Measurements from ENCODE around the gene HK3.

Gene HK3

GRCh38 chr5:176922817-176923216 lies 23.7 kb upstream of the HK3 start:
- H3K9me3 ChIP-seq (ENCODE audit: insufficient read depth, low read length): no peaks in the 10 kb centered on the region
- H3K36me3 ChIP-seq (replicated peaks; ENCODE audit: low read depth, low read length): peaks cover 3% of the 10 kb centered on the region
- H2AFZ ChIP-seq (ENCODE audit: low read depth, low read length): no peak overlapping the region
- H4K20me1 ChIP-seq (ENCODE audit: insufficient read depth, low read length): 0 out of 2 replicates have a peak, but pooled peaks cover 5% of the 10 kb centered on the region
- no peak overlapping the region for H3K4me2 ChIP-seq (ENCODE audit: low read length)
- no peak overlapping the region for H3K4me3 ChIP-seq (ENCODE audit: low read length)
- TF ChIP-seq EZH2phosphoT487 (IDR thresholded peaks at IDR 0.05; ENCODE audit: low read depth) (no peak), CTCF (IDR thresholded peaks at IDR 0.05; ENCODE audit: low read depth, low read length) (no peak)
- H3K4me1 ChIP-seq (ENCODE audit: low read length): no peaks in the 10 kb centered on the region
- peaks cover 2% of the 10 kb centered on the region for H3K79me2 ChIP-seq (ENCODE audit: low read length)
- H3K9ac ChIP-seq (ENCODE audit: low read length): no peak overlapping the region
- no peak overlapping the region for H3K27ac ChIP-seq (ENCODE audit: low read length)
- H3K27me3 ChIP-seq (ENCODE audit: low read depth, low read length): no peaks in the 10 kb centered on the region

- H3K9ac ChIP-seq (ENCODE audit: low read length): no peak overlapping the region
- no peaks in the 10 kb centered on the region for H3K27me3 ChIP-seq (ENCODE audit: low read depth, low read length)
- peaks cover 2% of the 10 kb centered on the region for H3K79me2 ChIP-seq (ENCODE audit: low read length)
- H3K4me1 ChIP-seq (ENCODE audit: low read length): no peaks in the 10 kb centered on the region
- peaks cover 3% of the 10 kb centered on the region for H3K36me3 ChIP-seq (replicated peaks; ENCODE audit: low read depth, low read length)
- TF ChIP-seq CTCF (IDR thresholded peaks at IDR 0.05; ENCODE audit: low read depth, low read length): no peak
- TF ChIP-seq EZH2phosphoT487 (IDR thresholded peaks at IDR 0.05; ENCODE audit: low read depth): no peak
- no peak overlapping the region for H2AFZ ChIP-seq (ENCODE audit: low read depth, low read length)
- 0 out of 2 replicates have a peak, but pooled peaks cover 5% of the 10 kb centered on the region for H4K20me1 ChIP-seq (ENCODE audit: insufficient read depth, low read length)
- no peak overlapping the region for H3K4me2 ChIP-seq (ENCODE audit: low read length)
- H3K9me3 ChIP-seq (ENCODE audit: insufficient read depth, low read length): no peaks in the 10 kb centered on the region
- no peak overlapping the region for H3K27ac ChIP-seq (ENCODE audit: low read length)
- no peak overlapping the region for H3K4me3 ChIP-seq (ENCODE audit: low read length)
These were observed 22.6 kb upstream of the HK3 start for GRCh38 chr5:176921714-176922113.

- Histone ChIP-seq H3K4me3 (ENCODE audit: low read length) (no peak overlapping the region), H3K27ac (ENCODE audit: low read length) (no peak overlapping the region), H4K20me1 (ENCODE audit: insufficient read depth, low read length) (peaks cover 6% of the 10 kb centered on the region; the same call in 1 of the 2 replicates), H3K9ac (ENCODE audit: low read length) (no peak overlapping the region), H3K79me2 (ENCODE audit: low read length) (peaks cover 3% of the 10 kb centered on the region; the same call in 1 of the 2 replicates), H3K4me2 (ENCODE audit: low read length) (no peak overlapping the region), H3K9me3 (ENCODE audit: insufficient read depth, low read length) (no peaks in the 10 kb centered on the region), H3K4me1 (ENCODE audit: low read length) (no peaks in the 10 kb centered on the region), H3K27me3 (ENCODE audit: low read depth, low read length) (no peaks in the 10 kb centered on the region), H2AFZ (ENCODE audit: low read depth, low read length) (no peak overlapping the region), H3K36me3 (replicated peaks; ENCODE audit: low read depth, low read length) (peaks cover 6% of the 10 kb centered on the region)
- TF ChIP-seq CTCF (IDR thresholded peaks at IDR 0.05; ENCODE audit: low read depth, low read length) (no peak), EZH2phosphoT487 (IDR thresholded peaks at IDR 0.05; ENCODE audit: low read depth) (no peak)
These were observed 19.5 kb upstream of the HK3 start for GRCh38 chr5:176918613-176919012.

GRCh38 chr5:176916337-176916736 lies 17.2 kb upstream of the HK3 start:
- H3K9ac ChIP-seq (ENCODE audit: low read length): no peak overlapping the region
- peaks cover 13% of the 10 kb centered on the region for H3K36me3 ChIP-seq (replicated peaks; ENCODE audit: low read depth, low read length)
- no peak overlapping the region for H3K4me3 ChIP-seq (ENCODE audit: low read length)
- H3K27ac ChIP-seq (ENCODE audit: low read length): no peak overlapping the region
- no peaks in the 10 kb centered on the region for H3K27me3 ChIP-seq (ENCODE audit: low read depth, low read length)
- no peaks in the 10 kb centered on the region for H3K4me1 ChIP-seq (ENCODE audit: low read length)
- no peaks in the 10 kb centered on the region for H3K9me3 ChIP-seq (ENCODE audit: insufficient read depth, low read length)
- no peak overlapping the region for H2AFZ ChIP-seq (ENCODE audit: low read depth, low read length)
- peaks cover 11% of the 10 kb centered on the region; the same call in 1 of the 2 replicates for H4K20me1 ChIP-seq (ENCODE audit: insufficient read depth, low read length)
- no peak overlapping the region for H3K4me2 ChIP-seq (ENCODE audit: low read length)
- no peak for TF ChIP-seq CTCF (IDR thresholded peaks at IDR 0.05; ENCODE audit: low read depth, low read length)
- no peak for TF ChIP-seq EZH2phosphoT487 (IDR thresholded peaks at IDR 0.05; ENCODE audit: low read depth)
- peaks cover 9% of the 10 kb centered on the region; the same call in 1 of the 2 replicates for H3K79me2 ChIP-seq (ENCODE audit: low read length)

Measured in OCI-LY3 (cell line).